Mucosa of rectum (tissue), 2 donors: ENCODE results near the gene ZNF605.
"Not testable (repeated sequence)": the region's sequence is repeated elsewhere in the genome, so short reads cannot be mapped to it uniquely, and the experiment has no call there.

Experiments used
- H3K27ac ChIP-seq, 2 donors: one replicate each; pipeline ENCODE4 v1.7.0; 2013; ENCODE audit warnings: inconsistent platforms in 2 of 2, low read depth in 2 of 2, low read length in 2 of 2
- H3K27me3 ChIP-seq, 2 donors: one replicate each; pipeline ENCODE4 v1.7.0; 2013; ENCODE audit warnings: low read length in 2 of 2; ENCODE audit not compliant: control insufficient read depth in 2 of 2, insufficient read depth in 2 of 2
- H3K36me3 ChIP-seq, 2 donors: one replicate each; pipeline ENCODE4 v1.7.0; 2013; ENCODE audit warnings: low read length in 2 of 2; ENCODE audit not compliant: control insufficient read depth in 2 of 2, insufficient read depth in 2 of 2
- H3K4me1 ChIP-seq, 2 donors: one replicate each; pipeline ENCODE4 v1.7.0; 2013; ENCODE audit warnings: low read length in 2 of 2, mild to moderate bottlenecking in 1 of 2; ENCODE audit not compliant: control insufficient read depth in 2 of 2, insufficient read depth in 2 of 2
- H3K4me3 ChIP-seq, 2 donors: one replicate each; pipeline ENCODE4 v1.7.0; 2013; ENCODE audit warnings: low read length in 2 of 2
- H3K9ac ChIP-seq, 2 donors: one replicate each; pipeline ENCODE4 v1.7.0; 2013; ENCODE audit warnings: low read length in 2 of 2, low read depth in 1 of 2, mild to moderate bottlenecking in 1 of 2
- H3K9me3 ChIP-seq, 2 donors: one replicate each; pipeline ENCODE4 v1.7.0; 2013; ENCODE audit warnings: low read length in 2 of 2; ENCODE audit not compliant: control insufficient read depth in 2 of 2
- donor health status: healthy.
- donor health status: Normal muscosa, but diverticular disease.

The ZNF605 gene

GRCh38 chr12:132874620-132875019 lies 81.5 kb downstream of the ZNF605 start:
- H3K9ac ChIP-seq, H3K4me1 ChIP-seq, H3K27ac ChIP-seq, H3K9me3 ChIP-seq, H3K27me3 ChIP-seq, H3K4me3 ChIP-seq: not testable (repeated sequence)
- peaks cover 48 to 51% of the 10 kb centered on the region in 2 donors for H3K36me3 ChIP-seq

DNA sequence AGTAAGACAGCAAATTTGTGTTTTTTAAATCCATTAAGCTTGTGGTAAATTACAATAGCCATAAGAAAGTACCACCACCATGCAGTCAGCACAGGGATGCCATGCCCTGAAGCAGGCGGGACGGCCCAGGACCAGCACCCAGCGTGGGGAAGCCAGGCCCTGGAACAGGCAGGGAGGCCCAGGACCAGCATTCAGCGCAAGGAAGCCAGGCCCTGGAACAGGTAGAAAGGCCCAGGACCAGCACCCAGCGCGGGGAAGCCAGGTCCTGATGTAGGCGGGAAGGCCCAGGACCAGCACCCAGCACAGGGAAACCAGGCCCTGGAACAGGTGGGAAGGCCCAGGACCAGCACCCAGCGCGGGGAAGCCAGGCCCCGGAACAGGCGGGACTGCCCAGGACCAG lies 81.9 kb downstream of the ZNF605 start:
- H3K27ac ChIP-seq: no peak overlapping the region
- no peaks in the 10 kb centered on the region for H3K4me1 ChIP-seq
- H3K9ac ChIP-seq: no peak overlapping the region
- H3K4me3 ChIP-seq: no peak overlapping the region
- H3K36me3 ChIP-seq: peaks cover 52 to 56% of the 10 kb centered on the region in 2 donors
- no peaks in the 10 kb centered on the region for H3K9me3 ChIP-seq
- no peaks in the 10 kb centered on the region for H3K27me3 ChIP-seq

GRCh38 chr12:132873724-132874123 lies 82.4 kb downstream of the ZNF605 start:
- H3K4me3 ChIP-seq: no peak overlapping the region
- H3K27me3 ChIP-seq: no peaks in the 10 kb centered on the region
- peaks cover 54 to 56% of the 10 kb centered on the region in 2 donors for H3K36me3 ChIP-seq
- no peaks in the 10 kb centered on the region for H3K4me1 ChIP-seq
- H3K27ac ChIP-seq: no peak overlapping the region
- H3K9ac ChIP-seq: no peak overlapping the region
- no peaks in the 10 kb centered on the region for H3K9me3 ChIP-seq

DNA sequence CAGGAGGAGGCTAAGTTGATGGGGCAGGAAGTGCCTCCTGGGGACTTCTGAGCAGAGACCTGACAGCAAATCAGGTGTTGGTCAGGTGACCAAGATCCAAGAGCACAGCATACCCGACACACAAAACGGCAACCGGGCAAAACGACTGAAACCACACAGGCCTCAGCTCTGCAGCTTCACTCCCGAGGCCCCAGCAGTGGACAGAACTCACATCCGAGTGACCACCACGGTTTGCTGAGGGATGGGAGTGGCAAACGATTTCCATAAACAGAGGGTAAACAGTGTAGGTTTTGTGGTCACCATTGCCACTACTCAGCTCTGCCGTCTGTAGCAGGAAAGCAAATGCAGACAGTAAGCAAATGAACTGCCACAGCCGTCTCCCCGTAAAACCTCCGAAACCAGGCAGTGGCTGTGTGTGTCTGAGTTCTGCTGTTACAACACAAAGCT lies 83.1 kb downstream of the ZNF605 start:
- no peak overlapping the region for H3K9ac ChIP-seq
- no peak overlapping the region for H3K4me3 ChIP-seq
- peaks cover 52 to 57% of the 10 kb centered on the region in 2 donors for H3K36me3 ChIP-seq
- no peaks in the 10 kb centered on the region for H3K9me3 ChIP-seq
- H3K27me3 ChIP-seq: no peaks in the 10 kb centered on the region
- peak overlapping the region in 1 of 2 donors; percentile 43 for H3K27ac ChIP-seq
- H3K4me1 ChIP-seq: no peaks in the 10 kb centered on the region

- H3K4me3 ChIP-seq: no peak overlapping the region
- no peaks in the 10 kb centered on the region for H3K9me3 ChIP-seq
- H3K27me3 ChIP-seq: no peaks in the 10 kb centered on the region
- peaks cover 53 to 59% of the 10 kb centered on the region in 2 donors for H3K36me3 ChIP-seq
- H3K27ac ChIP-seq: no peak overlapping the region
- no peaks in the 10 kb centered on the region for H3K4me1 ChIP-seq
- H3K9ac ChIP-seq: no peak overlapping the region
Measured at GRCh38 chr12:132872073-132872855, 83.8 kb downstream of the ZNF605 start.

DNA sequence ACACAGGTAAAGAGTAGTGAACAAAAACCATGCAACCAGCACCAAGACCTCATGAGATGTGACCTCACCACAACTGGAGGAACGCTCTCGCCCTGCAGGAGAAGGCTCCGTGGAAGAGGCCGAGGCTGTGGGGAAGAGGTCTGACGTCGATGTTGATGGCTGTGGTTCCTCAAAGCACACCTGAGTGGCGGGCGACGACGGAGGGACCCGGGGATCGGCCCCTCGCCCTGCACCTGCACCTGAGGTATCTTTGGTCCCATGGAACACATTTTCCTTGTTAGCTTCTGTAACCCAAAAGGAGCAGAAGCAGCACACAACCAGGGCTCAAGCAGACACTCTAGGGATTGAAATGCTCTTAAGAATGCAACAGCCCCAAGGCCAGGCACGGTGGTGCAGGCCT lies 86.6 kb downstream of the ZNF605 start:
- Histone ChIP-seq H3K4me3 (no peak overlapping the region), H3K9ac (no peak overlapping the region), H3K27me3 (no peaks in the 10 kb centered on the region), H3K27ac (no peak overlapping the region), H3K4me1 (no peaks in the 10 kb centered on the region), H3K9me3 (no peaks in the 10 kb centered on the region), H3K36me3 (peaks cover 56 to 59% of the 10 kb centered on the region in 2 donors)
